HG02981 (cell line): Measurements from ENCODE around the gene MYO3B.
"Not testable (repeated sequence)": the region's sequence is repeated elsewhere in the genome, so short reads cannot be mapped to it uniquely, and the experiment has no call there.

Experiments used
- ATAC-seq: cut with Tn5 transposase; IDR thresholded peaks from one replicate; pipeline ENCODE4 v1.9.1; 2021; ENCODE audit warnings: mild to moderate bottlenecking, moderate library complexity; ENCODE audit not compliant: unreplicated experiment

Gene MYO3B

DNA sequence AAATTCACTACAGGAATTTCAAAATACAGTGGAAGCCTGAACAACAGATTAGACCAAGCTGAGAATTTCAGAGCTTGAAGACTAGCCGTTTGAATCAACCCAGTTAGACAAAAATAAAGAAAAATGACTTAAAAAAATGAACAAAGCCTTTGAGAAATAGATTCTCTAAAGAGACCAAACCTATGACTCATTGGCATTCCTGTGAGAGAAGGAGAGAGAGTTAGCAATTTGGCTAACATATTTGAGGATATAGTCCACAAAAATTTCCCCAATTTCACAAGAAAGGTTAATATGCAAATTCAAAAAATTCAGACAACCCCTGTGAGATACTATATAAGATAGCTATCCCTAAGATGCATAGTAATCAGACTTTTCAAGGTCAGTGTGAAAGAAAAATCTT, 78.0 kb downstream of the MYO3B start:
- ATAC-seq: no peak

DNA sequence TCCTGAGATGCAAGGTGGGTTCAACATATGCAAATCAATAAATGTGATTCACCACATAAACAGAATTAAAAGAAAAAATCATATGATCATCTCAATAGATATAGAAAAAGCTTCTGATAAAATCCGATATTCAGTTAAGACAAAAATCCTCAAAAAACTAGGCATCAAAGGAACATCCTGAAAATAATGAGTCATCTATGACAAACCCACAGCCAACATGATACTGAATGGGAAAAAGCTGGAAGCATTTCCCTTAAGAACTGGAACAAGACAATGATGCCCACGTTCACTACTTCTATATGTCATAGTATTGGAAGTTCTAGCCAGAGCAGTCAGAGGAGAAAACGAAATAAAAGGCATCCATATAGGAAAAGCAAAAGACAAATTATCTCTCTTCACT, 80.4 kb downstream of the MYO3B start:
- ATAC-seq: no peak

DNA sequence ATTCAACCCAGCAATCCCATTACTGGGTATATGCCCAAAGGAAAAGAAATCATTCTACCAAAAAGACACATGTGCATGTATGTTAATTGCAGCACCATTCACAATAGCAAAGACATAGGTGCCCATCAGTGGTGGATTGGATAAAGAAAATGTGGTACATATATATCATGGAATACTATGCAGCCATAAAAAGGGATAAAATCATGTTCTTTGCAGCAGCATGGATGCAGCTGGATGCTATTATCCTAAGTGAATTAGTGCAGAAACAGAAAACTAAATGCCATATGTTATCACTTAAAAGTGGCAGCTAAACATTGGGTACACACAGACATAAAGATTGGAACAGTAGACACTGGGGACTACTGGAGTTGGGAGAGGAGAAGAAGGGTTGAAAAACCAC, 82.2 kb downstream of the MYO3B start:
- no peak for ATAC-seq

DNA sequence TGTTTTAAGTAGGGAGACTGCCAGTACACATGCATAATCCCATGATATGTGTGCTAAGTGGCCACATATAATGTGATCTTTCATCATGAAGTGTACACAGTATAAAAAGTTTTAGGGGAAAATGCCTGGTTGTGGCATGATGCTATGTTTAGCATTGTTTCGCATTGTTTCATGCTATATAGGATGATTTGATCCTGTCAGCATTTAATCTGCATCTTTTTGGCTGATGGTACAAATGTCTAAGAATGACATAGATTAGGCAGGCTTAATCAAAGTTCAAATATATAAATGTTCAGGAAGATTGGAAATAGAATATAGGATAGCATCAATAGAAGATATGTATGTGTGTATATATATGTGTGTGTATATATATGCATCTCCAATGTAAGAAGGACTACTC, 83.6 kb downstream of the MYO3B start:
- ATAC-seq: no peak

DNA sequence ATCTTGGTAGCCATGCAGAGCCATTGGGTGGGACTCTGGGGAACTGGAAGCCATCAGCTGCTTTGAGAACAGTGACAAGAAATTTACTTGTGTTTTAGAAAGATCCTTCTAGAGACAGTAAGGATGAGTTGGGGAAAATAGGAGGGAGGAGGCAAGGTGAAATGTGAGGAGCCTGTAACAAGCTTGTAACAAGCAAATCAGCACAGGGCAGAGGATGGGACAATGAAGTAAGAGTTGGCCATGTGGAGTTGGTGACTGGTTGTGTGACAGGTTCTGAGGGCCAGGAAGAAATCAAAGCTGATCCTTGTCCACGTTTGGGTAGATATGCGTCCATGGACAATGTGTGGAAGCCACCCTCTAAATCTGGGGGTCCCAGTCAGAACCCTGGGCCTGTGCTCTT, 84.4 kb downstream of the MYO3B start:
- no peak for ATAC-seq

DNA sequence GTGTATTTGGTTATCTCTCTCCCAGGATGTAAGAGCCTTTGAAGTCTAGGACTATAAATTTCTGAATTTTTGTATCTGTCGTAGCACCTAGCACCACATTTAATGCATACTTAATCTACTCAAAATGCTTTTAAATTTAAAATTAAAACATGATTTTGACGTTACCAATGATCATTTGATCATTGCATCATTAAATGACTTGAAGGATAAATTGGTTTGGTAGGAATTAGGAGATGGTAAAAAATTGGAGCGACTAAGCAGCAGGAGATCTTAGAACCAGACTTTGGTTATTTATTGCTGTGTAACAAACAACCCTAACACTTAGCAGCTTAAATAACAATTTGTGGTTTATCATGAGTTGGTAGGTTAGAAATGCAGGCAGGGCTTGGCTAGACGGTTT, 84.9 kb downstream of the MYO3B start:
- ATAC-seq: no peak

DNA sequence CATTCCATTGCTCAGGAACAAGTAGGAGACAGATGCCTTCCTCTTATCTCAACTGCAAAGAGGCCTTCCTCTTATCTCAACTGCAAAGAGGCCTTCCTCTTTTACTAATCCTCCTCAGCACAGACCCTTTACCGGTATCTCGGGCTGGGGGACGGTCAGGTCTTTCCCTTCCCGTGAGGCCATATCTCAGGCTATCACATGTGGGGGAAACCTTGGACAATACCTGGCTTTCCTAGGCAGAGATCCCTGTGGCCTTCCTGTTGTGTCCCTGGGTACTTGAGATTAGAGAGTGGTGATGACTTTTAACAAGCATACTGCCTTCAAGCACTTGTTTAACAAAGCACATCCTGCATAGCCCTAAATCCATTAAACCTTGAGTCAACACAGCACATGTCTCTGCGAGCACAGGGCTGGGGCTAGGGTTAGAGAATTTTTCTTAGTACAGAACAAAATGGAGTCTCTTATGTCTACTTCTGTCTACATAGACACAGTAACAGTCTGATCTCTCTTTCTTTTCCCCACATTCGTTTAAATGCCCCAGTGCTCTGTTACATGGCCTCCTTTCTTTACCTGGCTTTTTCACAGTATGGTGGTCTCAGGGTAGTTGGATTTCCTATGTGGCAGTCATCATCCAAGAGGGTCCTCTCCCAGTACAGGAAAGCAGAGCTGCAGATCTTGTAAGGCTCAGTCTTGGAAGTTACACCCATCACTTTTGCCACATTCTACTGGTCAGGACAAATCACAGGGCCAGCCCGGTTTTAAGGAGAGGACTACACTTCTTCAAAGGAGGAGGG, 86.0 kb downstream of the MYO3B start:
- ATAC-seq: not testable (repeated sequence)

DNA sequence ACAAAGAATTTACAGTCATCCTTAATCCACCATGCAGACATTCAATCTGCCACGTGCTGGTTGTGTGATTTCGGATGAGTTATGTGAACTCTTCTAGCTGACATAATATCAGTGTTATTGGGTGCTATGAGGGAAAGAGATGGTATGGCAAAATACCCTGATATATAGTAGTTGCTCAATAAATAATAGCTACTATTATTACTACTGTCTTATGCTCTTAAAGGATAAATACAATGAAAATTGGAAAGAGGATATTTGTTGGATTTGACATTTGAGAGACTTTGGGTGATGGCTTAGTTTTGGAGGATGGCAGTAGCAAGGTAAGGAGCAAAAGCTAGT, 86.5 kb downstream of the MYO3B start:
- ATAC-seq: no peak

DNA sequence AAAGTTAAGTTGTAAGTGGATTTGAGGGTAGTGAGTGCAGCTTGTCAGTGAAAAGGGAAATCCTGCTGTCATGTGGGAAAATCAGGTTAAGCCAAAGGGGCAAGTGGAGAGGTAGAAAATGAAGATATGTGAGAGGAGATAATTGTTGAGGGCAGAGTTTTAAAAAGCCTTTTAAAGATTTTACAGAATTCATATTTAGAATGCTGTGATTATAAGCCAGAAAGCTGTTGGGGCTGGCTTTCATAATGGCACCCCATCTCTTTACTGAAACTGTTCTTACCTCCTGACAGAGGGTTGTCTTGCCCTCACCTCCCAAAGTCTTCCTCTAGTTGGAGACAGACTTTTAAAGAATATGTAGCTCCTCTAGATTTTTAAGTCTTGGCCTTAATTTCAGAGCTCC, 86.9 kb downstream of the MYO3B start:
- no peak for ATAC-seq

DNA sequence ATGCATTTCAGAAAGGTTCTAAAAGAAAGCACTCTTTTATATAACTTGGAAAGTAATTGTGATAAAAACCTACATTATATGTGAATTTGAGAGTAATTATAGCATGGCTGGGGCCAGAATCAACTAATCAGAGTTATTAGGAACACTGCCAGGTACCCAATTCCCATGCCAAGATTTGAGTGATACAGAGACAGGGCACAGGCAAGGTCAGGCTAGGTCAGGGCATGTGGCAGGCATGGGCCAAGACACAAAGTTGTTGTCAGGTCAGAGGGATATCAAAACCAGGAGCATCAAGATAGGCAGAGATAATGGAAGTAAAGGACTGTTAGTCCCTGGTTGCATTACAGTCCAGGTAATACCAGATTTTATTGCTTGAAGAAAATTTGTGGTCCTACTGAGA, 87.4 kb downstream of the MYO3B start:
- ATAC-seq: no peak

DNA sequence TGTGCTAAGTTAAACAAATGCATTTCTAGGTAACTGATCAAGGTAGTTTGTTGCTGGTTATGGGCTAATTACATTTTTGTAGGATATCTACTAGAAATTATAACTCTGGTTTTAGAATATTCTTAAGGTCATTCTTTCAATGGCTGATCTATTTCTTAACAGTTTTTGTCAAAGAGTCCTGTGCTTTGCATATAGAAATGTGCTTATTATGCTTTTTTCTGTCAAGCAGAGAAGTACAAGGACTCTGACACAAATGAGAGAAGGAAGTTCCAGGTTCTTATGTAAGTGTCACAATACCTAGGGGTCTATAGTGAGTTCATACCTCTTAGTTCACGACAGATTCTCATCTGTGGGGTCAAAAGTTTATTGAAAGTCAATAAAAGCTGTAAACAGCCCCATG, 88.4 kb downstream of the MYO3B start:
- no peak for ATAC-seq

DNA sequence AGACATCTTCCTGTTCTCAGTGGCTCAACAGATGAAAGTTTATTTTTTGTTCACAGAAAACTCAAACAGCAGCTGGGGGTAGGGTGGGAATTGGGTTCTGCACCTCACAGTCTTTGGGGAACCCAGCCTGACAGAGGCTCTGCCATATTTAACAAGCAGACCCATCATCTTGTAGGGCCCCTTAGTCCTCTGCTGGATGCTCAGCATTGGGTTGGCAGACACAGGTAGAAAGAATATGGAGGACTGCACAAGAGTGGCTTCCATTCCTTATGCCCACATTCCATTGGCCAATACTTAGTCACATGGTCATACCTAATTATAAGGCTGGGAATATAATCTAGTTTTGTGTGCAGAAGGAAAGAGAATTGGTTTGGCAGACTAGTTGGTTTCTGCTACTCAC, 89.1 kb downstream of the MYO3B start:
- no peak for ATAC-seq

DNA sequence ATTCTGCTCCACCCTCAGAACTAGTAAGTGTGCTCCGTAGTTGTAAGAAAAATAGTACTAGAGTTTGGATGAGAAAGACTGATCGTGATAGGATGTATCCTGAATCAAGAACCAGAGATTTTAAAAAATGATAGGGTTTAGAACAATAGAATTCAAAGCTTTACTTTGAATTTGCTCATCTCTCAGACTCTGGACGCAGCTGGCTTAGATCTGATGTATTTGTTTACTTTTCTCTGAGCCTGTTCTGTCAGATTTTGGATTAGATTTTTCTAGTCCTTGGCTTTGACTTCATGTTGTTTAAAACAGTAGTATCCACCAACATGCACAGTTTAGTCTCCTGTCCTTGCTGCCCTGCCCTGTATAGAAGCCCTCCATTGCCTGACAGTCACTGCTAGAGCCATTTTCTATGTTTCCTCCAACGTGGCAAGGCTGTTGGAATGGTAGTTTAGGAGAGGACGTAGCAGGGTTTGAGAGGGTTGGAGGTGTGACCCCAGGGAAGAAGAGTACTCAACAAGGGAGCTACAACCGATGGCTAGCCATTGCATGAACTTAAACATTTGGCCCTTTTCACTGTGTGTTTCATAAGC, 92.4 kb downstream of the MYO3B start:
- ATAC-seq: no peak

DNA sequence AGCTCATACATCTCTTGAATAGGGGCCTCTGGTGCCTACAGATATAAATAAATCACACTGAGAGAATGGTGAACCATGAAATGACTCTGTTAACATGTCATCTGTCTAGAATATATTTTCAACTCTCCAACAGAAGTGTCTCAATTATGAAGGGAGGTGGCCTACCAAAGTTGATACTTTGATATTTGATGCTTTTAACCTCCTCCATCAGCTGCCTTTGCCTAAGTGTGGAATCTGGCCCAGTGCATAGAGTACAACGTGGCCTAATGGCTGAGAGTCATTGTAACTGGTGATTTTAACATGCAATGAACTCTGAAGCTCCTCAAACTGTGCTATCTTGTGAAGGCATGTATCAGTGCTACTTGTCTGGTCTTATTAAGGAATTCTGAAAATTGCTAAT, 93.4 kb downstream of the MYO3B start:
- no peak for ATAC-seq

DNA sequence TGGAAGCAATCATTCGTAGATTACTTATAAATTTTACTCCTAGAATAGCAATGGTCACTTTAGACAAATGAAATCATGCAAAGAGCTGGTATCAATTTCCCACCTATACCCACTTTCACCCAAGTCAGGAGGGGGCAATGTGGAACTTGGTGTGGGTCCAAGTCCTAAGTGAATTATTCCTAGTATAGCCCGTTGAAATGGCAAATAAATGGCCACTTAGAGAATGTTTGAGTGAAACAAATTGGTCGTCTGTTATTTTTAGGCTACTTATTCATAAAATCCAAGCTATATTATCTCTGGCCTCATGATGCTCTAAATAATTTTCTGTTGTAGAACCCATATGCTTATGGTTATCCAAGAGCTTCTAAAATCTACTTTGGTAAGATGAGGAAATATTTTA, 98.1 kb downstream of the MYO3B start:
- no peak for ATAC-seq

DNA sequence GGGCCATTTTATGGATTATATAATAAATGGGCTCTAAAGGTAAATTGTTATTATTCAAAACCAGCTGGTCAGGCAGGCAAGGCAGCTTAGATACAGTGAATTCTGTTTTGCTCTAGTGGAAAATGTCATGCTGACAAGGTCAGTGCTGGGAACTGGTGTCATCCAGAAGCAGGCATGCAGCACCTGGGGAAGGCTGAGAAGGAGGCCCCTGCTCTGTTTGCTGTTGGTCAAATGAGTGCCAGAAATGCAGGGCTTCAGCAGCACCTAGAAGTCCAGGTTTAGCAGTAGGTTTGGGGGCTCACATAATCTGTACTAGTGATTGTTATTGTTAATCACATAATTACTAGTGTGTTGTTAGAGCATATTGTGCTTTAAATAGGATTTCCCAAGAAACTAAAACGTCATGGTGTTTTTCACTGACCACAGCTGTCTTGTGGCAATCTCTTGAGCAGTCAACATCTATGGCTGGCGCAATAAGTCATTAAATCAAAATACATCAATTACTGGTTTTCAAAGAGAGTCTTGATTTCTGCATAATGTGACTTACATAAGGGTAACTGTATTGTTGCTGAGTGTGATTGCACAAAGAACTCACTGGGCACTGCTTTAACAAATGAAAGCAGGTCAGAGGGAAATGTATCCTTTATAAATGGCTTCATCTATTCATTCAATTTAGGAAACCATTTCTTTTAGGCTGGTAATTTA, 99.1 kb downstream of the MYO3B start:
- ATAC-seq: no peak

DNA sequence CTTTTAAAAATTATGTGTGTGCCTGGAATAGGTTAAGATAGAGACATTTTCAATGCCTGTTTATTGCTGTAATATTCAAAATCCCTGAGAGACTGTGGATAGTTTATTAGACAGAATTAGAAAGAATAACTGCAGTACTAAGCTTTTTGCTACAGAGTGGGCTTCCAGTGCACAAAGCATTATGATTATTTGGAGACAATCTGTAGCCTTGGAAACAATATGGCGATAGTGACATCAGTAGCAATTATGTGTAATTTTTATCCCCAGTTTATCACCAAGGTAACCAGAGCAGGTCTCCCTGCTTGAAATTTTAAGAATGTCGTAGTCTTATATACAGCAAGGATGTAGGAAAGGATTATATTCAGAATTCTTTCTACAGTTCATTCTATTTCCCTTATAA, 100.0 kb downstream of the MYO3B start:
- ATAC-seq: no peak

DNA sequence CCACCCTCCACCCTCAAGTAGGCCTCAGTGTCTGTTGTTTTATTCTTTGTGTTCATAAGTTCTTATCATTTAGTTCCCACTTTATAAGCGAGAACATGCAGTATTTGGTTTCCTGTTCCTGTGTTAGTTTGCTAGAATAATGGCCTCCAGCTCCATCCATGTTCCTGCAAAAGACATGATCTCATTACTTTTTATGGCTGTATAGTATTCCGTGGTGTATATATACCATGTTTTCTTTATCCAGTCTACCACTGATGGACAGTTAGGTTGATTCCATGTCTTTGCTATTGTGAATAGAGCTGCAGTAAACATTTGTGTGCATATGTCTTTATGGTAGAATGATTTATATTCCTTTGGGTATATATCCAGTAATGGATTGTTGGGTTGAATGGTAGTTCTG, 101.7 kb downstream of the MYO3B start:
- not testable (repeated sequence) for ATAC-seq

DNA sequence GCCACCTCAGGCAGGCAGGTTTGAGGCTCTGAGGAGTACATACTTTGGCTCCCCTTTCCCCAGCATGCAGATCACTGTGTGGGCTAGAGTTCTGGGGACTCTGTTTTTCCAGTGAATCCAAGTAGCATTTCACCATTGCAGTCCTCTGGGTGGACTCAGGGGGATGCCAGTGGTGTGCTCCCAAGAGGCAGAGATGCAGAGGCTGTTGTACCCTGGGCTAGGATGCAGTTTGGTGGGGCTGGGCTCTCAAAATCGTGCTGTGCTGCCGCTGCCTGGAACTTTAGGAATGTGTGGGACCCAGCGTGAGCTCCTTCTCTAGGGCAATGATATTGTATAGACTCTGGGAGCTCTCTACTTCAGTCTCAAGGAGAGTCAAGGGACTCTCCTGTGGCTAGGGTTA, 104.9 kb downstream of the MYO3B start:
- ATAC-seq: no peak

DNA sequence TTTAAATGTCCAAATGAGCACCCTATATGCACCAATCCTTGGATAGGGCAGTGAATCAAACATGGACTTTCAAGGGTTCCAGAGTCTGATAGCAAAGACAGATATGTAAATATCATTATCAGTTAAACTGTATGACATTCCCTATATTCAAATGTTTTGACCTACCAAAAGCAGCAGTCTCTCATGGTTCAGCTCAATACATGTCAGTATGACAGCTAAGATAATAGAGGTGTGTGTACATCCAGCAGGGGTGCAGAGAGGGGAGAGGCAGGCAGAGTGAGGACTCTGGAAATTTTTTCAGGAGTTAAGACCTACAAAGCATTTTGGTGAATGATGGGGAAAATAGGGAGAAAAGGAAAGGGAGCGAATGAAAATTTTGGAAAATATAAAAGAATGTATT, 106.3 kb downstream of the MYO3B start:
- no peak for ATAC-seq

DNA sequence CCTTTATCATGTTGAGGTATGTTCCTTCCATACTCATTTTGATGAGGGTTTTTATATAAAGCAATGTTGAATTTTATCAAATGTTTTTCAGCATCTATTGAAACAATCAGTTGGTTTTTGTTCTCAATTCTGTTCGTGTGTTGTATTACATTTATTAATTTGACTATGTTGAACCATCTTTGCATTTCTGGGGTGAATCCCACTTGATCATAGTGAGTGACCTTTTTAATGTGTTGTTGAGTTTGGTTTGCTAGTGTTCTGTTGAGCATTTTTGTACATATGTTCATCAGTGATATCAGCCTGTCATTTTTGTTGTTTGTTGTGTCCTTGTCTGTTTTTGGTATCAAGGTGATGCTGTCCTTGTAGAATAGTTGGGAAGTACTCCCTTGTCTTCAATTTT, 110.9 kb downstream of the MYO3B start:
- ATAC-seq: no peak

DNA sequence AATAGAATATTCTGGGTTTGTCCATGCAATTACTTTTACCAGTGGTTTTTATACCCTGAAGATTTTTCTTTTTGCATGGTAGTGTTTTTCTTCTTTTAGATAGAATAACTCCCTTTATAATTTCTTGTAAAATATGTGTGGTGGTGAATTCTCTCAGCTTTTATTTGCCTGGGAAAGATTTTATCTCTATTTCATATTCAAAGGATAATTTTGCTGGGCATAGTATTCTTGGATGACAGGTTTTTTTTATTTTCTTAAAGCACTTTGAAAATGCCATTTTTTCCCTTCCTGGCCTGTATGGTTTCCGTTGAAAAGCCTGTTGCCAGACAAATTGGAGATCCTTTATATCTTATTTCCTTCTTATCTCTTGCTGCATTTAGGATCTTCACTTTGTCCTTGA, 113.5 kb downstream of the MYO3B start:
- ATAC-seq: no peak
